Activated T-cell treated with anti-CD3 and anti-CD28 coated beads for 1 hour (primary cell): ENCODE measurements around the gene LAMB3.

Experiments
- DNase-seq: peaks from one replicate; pipeline ENCODE4 v3.0.0-alpha.2; 2020; ENCODE audit warnings: low read depth

LAMB3 gene

DNA sequence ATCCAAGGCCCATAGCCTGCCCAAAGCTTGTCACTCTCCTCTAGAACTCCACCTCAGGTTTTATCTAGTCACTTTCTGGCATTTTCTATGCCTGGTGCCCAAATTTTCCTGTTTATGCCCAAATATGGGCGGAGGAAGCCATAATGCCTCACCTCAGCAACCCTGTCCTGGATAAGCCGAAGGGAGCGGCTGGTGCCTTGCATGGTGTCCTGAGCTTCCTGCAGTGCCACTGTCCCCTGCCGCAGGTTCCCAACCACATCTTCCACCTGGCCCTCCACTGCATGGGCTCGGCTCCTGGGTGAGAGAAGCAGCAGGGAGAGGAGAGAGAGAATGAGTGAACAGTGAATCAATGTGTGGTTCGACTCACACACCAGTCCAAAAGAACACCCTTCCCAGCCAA lies 34.5 kb downstream of the LAMB3 start:
- no peak for DNase-seq

GRCh38 chr1:209617047-209617673 lies 35.1 kb downstream of the LAMB3 start:
- DNase-seq: no peak

DNA sequence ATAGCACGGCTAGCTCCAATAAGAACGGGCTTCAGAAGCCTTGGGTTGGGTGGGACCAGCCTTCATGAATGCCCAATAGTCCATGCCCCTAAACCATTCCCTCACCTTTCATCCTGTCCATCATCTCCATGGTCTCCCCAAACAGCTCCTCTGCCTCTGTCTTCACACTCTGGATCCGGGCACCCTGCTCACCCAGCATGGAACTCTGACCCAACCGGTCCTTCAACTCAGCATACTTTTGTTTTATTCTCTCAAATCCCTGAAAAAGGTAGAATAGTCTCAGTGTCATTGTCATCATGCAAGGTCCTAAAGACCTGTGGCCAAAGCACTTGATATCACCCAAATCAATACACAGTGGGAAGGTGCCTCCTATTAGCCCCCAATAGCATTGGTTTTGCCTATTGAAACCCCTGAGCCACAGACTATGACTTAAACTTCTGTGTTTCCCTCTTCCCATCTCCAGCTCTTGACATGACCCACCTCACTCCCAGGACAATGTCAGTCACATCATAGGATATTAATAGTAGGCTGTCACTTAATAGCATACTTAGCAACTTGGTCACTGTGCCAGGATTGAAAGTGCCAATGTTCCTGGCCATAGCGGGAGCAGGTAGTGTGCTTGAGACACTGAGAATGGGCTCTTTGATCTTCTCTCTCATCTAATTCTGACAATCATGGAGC lies 35.7 kb downstream of the LAMB3 start:
- no peak for DNase-seq

- no peak for DNase-seq
These were observed 37.3 kb downstream of the LAMB3 start for GRCh38 chr1:209614906-209615305.

- DNase-seq: no peak
These were observed 38.1 kb downstream of the LAMB3 start for GRCh38 chr1:209614151-209614420.

DNA sequence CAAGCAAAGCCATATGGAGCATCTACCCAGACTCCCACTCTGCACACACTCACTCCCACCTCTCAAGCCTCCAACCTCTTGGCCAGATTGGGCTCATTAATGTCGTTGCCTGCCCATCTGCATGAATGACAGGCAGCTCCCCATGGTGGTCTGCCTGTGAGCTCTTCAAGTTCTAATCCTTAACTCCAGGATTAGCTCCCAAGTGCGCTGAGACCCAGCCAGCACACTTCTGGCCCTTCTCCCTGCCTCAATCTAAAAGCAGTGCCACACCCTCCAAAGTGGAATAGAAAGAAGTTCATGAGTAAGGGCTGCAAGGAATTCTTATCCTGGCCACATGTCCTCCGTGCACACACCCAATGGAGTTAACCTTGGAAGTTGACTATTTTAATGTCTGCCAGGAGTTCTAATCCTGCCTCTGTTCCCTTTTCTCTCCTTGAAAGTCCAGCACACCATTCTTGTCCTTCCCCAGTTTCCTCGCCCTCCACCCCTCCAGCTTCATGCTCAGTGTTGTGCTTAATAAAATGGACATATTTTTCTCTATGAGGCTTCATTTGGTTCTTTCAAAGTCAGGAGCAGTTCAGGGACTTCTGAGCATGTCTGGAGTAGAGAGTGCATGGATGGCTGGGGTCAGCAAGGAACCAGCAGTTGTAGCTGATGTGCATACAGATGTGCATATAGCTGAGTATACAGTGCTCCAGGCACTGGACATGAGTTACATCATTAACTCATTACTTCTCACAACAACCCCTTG lies 38.6 kb downstream of the LAMB3 start:
- DNase-seq: no peak

DNA sequence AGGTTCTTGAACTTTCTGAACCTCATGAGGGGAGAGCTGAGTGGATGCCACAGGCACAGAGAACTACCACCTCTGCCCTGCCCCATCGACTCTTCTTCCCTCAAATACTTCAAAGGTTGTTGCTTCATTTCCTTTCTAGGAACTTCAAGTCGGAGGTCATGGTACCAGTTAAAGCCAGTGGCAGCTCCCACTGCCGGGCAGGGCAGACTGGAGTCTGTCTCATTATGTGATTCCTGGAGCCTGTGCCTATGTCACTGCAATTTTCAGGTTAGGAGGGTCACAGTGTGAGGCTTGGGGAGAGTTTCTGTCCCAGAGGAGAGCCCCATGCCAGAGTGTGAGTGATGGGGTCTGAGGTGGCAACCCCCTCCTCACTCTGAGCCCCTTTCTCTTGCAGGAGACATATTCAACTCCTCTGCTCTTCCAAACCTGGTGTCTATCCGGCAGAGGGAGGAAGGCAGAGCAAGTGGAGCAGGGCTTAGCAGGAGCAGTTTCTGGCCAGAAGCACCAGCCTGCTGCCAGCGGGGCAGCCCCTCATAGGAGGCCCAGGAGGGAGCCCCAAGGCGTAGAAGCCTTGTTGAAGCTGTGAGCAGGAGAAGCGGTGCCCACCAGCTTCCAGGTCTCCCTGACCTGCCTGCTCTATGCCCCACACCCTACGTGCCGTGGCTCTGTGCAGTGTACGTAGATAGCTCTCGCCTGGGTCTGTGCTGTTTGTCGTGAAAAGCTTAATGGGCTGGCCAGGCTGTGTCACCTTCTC lies 39.4 kb downstream of the LAMB3 start:
- DNase-seq: no peak

DNA sequence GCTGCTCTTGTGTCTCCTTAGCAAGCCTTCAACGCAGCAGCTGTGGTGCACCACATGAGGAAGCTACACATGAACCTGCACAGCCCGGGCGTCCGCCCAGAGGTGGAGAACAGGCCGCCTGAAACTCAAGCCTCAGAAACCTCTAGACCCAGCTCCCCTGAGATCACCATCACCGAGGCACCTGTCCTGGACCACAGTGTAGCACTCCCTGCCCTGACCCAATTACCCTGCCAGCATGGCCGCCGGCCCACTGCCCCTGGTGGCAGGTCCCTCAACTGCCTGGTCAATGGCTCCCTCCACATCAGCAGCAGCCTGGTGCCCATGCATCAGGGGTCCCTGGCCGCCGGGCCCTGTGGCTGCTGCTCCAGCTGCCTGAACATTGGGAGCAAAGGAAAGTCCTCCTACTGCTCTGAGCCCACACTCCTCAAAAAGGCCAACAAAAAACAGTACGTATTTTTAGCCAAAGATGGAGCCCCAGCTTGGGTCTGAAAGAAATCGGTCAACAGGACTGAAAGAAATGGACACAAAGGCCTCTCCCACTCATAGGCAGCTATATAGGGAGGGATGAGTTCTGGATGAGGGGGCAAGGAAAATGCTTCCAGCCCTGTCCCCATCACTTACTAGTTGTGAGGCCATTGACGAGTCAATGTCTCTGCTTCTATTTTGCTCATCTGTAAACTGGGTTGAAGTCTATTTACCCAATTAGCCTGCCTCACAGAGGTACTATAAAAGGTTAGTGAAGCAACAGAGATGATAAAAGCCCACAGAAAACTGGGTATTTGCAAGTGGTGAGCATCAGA lies 40.3 kb downstream of the LAMB3 start:
- DNase-seq: no peak

DNA sequence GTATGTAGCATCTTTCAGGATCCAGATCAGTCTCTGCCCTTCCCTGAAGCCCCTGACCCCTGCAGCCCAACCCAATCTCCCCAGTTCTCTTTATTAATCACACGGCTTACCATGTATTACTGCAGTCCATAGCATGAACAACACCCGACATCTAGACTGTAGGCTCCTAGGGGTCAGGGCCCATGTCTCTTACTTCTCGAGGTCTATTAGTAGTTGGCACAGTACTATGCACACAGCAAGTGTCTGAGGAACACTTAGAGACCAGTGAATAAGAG lies 41.7 kb downstream of the LAMB3 start:
- no peak for DNase-seq

GRCh38 chr1:209609791-209610630 lies 42.2 kb downstream of the LAMB3 start:
- no peak for DNase-seq

- DNase-seq: no peak
These were observed 43.0 kb downstream of the LAMB3 start for GRCh38 chr1:209609041-209609790.

DNA sequence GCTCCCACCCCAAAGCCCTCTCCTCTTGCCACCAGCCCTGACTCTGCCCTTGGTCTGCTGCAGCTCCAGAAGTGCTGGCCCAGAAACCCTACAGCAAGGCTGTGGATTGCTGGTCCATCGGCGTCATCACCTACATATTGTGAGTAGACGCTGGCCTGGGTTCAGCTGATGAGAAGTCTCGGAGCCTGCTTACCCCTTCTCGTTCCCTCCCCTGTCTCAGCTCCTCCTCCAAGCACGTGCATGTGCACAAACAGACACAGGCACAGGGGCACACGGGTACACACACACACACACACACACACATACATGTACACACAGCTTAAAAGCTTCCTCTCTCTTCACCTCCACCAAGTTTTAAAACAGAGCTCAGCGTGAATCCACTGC lies 44.4 kb downstream of the LAMB3 start:
- no peak for DNase-seq

- DNase-seq: no peak
These were observed 45.0 kb downstream of the LAMB3 start for GRCh38 chr1:209607102-209607794.

DNA sequence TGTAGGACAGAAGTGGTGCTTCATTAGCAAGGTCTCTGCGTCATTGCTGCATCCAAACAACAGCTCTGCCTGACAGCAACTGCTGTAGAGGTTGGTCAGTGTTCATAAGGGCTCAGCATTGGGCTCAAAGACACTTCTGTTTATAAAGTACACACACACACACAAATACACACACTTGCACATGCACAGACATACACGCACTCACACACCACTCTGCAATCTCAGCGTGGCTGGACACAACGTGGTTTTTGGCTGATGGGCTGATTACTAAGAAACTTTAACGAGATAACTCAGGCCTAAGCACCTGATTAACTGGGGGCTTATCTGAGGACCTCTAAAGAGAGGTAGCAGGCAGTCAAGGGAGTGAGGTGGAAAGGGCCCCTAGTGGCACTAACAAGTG lies 48.3 kb downstream of the LAMB3 start:
- no peak for DNase-seq

DNA sequence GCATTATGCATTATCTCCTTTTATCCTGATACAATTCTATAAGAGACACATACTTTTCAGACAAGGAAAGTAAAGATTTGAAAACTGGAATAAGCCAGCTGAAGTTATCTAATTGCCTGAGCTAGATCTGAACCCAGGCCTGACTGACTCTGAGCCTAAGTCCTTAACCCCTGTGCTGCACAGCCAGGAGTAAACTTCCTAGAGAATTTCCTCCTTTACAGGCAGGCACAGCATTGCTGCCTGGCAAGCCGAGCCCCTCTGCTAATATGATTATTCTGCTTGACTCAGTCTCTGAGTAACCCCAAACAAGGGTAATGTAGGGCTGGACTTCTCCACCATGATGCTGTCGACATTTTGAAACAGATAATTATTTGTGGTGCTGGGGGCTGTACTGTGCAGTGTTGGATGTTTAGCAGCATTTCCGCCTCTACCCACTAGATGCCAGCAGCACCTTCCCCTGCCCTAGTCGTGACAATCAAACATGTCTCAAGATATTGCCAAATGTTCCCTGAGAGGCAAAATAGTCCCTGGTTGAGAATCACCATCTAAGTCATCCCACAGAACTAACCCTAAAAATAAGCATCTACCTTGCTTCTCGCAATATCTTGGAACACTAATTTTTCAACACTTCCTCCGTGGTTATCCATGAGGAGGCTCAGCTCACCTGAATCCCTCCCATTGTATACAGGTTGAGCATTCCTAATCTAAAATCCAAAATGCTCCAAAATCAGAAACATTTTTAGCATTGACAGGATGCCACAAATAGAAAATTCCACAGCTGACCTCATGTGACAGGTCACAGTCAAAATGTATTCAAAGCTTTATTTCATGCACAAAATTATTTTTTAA lies 50.2 kb downstream of the LAMB3 start:
- no peak for DNase-seq

- no peak for DNase-seq
These were observed 51.7 kb downstream of the LAMB3 start for GRCh38 chr1:209600541-209600940.

DNA sequence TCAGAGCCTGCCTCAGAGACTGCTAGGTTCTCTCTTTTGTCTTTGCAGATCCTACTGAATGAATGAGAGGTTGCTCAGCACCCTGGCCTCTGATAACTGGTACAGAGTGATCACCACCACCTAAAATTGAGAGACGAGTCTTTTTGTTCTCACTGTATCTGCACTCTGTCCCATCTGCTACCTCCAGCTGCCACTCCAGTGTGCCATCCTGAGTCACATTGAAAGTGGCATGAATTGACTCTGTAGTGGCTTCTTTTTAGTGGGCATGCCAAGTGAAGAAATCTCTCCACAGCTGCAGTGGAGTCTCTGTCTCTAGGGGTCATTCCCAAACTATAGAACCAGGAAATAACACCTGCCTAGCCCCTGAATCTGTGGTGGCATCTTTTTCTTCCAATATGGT lies 54.0 kb downstream of the LAMB3 start:
- DNase-seq: no peak

DNA sequence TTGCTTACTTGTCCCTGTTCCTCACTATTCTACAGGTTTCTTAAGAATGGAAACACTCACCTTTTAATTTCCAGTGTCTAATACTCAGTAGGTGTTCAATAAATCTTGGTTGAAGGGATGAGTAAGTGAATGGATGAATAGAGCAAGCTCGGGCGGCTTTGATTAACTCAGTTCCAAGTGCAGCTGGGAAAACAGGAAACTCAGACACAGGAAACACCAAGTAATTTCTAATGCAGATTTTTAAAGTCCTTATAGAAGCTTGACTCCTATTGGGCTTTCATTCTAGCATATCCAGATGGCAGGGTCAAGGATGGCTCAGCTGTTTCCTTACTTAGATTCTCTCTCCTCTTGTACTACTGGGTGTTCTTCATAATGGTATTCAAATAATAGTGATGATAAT lies 54.7 kb downstream of the LAMB3 start:
- DNase-seq: no peak

- no peak for DNase-seq
These were observed 56.5 kb downstream of the LAMB3 start for GRCh38 chr1:209595599-209596285.
